GM19324 (cell line): Measurements from ENCODE around the gene SLC17A9.

Source experiments
- ATAC-seq: cut with Tn5 transposase; IDR thresholded peaks from one replicate; pipeline ENCODE4 v1.9.1; 2021; ENCODE audit warnings: mild to moderate bottlenecking, moderate library complexity; ENCODE audit not compliant: unreplicated experiment, low FRiP score

The SLC17A9 gene

DNA sequence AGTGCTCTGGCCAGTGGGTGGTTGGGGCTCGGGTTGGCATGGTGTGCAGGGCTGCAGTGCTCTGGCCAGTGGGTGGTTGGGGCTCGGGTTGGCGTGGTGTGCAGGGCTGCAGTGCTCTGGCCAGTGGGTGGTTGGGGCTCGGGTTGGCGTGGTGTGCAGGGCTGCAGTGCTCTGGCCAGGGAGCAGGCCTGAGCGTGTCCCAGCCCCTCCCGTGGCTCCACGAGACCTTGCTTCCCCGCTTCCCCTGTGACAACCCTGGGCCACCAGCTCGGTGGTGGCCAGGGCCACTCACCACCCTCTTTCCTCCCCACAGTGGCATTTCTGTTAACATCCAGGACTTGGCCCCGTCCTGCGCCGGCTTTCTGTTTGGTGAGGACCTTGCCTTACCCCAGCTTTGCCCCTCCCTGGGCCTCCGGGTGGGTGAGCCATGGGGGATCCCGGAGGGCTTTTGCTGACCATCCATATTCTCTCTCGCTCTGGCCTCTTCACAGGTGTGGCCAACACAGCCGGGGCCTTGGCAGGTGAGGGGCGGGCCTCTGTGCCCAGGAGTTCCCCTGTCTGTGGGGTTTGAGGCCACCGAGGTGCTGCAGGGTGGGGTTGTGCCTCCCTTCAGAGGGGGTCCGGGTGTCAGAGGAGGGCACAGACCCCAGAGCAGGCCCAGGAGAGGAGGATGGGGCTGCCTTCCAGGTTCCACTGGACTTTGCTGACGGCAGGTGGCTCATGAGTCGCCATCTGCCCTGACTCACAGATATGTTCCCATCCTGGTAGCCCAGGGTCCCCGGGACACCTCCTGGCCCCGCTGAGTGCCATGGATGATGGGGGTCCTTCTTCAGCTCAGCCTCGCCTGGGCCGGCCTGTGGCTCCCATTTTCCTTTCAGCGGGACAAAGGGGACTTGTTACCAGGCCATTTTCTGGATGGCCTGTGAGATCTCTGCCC is 14.0 kb downstream of the SLC17A9 start:
- ATAC-seq, result no peak

DNA sequence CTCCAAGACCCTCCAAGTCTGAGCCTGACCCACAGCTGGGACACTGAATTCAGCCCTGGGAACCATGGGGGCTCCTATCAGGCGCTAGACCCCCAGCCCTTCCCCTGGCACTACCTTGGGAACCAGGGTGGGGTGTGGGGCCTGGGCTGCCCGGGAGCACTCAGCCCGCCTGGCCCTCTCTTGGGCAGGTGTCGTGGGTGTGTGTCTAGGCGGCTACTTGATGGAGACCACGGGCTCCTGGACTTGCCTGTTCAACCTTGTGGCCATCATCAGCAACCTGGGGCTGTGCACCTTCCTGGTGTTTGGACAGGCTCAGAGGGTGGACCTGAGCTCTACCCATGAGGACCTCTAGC is 14.6 kb downstream of the SLC17A9 start:
- no peak for ATAC-seq

DNA sequence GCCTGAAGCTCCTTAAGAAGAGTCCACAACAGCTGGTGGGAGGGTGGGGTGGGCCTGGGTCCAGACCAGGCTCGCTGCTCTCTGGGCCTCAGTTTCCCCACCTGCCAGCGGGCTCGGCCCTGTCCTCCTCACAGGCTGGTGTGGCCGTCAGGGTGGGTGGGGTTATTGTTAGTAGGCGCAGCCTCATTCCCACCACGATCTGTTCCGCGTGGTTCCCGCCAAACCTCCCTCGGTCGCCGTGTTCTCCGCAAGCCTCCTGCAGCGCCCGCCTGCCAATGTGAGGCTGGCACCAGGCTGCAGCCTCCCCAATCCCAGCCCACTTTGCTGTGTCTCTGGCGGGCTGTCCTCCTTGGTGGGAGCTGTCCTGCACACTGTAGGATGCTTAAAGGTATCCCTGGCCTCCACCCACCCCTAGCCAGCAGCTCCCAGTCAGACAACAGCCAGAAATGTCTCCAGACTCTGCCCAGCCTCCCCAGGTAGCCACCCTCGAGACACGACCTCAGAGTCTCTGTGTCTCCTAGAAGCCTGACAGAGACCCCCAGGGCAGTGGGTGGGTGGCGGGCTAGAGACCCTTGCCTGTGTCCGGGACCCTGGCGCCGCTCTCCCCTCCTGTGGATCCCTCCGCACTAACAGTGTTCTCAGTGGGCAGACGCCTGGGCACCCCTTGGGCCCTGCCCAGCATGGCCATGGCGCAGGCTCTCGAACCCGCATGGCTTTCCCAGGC is 15.3 kb downstream of the SLC17A9 start:
- no peak for ATAC-seq

DNA sequence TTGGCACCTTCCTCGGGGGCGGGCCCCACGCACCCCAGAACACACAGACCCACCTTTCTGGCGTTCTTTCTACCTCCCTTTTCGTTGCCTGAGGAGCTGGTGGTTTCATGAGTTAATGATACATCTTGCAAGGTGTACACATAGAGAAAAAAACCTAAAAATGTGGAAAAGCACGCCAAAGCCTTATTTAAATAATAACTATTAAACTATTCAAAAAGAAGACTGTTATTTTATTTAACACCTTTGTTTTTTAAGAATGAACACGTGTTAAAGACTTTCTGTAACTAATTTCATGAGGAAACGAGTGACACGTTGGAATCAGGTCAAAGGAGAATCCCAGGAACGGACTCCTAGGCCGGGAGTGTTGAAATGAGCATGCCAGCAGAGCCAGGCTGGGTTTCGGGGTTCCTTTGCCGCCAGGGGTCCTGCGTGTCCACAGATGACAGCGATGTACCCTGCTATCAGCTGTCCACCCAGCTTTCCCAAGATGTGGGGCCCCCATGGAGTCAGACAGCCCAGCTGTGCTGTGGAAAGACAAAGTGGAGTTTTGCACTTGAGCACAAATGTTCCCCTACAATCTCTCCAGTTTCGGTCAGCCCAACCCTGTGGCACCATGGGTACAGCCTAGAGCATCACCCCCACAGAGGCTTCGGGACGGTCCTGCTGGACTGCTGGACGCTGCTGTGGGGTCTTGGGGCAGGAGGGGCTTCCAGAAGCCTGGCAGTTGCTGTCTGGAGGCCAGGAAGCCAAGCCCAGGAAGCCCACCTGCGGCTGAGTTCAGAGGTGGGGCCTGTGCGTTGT is 16.1 kb downstream of the SLC17A9 start:
- no peak for ATAC-seq

DNA sequence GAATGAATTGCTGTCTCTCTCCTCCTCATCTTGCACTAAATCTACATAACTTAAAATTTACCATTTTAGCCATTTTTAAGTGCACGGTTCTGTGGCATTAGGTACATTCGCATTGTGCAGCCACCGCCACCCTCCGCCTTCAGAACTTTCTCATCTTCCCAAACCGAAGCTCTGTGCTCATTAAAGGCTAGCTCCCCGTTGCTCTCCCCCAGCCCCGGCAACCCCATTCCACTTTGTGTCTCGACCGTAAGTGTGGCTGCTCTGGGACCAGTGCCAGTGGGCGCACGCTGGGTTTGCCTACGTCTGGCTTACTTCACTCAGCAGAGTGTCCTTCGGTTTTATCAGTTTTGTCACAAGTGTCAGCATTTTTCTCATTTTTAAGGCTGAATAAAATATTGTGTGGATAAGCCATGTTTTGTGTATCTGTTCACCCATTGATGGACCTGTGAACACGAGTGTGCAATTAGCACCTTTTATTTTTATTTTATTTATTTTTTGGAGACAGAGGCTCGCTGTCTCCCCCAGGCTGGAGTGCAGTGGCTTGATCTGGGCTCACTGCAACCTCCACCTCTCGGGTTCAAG is 16.8 kb downstream of the SLC17A9 start:
- no peak for ATAC-seq

DNA sequence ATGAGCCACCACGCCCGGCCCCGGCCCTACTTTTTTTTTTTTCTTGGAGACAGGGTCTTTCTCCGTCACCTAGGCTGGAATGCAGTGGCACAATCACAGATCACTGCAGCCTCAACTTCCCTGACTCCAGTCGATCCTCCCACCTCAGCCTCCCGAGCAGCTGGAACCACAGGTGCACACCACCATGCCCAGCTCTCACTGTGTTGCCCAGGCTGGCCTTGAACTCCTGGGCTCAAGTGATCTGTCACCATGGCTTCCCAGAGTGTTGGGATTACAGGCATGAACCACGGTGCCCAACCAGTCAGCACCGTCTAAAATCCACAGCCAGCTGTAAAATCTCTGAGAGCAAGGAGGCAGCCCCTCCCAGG is 17.4 kb downstream of the SLC17A9 start:
- ATAC-seq, result no peak

DNA sequence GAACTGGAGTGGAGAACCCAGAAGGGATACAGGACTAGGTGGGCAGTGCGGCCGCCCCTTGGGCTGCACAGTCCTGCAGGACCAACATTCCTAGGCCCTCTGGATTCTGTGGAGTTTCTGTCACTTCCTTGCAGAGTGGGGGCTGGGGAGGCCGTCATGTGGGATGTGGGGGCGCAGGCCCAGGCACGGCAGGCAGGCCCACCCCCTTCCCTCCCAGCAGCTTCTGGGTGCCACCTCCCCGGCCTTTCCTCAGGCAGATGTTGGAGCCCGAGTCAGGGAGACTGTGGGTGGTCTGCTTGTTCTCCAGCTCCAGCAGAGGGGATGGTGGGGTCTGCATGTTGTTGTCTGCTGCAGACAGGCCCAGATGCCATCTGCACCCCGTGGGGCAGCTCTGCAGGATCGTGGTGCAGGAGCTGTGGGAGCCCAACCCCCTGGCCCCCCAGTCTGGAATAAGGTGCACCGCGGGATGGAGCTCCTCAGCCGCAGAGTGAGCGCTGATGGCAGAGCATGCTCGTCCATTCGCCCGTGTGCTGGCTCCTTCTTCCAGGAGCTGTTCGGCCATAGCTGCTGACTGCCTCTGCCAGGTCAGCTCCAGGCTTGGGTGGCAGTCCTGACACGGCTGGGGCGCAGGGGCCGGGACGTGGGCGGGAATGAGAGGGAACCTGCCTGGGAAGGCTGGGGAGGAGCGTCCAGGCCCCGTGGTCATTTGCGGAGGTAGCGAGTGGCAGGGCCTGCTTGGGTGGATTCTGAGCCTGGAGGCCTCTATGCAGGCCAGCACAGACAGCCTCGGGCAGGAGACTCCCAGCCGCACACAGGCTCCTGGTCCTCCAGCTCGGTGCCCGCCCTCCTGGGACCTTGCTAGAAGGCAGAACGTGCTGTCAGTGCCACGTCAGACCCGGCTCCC is 18.1 kb downstream of the SLC17A9 start:
- no peak for ATAC-seq

DNA sequence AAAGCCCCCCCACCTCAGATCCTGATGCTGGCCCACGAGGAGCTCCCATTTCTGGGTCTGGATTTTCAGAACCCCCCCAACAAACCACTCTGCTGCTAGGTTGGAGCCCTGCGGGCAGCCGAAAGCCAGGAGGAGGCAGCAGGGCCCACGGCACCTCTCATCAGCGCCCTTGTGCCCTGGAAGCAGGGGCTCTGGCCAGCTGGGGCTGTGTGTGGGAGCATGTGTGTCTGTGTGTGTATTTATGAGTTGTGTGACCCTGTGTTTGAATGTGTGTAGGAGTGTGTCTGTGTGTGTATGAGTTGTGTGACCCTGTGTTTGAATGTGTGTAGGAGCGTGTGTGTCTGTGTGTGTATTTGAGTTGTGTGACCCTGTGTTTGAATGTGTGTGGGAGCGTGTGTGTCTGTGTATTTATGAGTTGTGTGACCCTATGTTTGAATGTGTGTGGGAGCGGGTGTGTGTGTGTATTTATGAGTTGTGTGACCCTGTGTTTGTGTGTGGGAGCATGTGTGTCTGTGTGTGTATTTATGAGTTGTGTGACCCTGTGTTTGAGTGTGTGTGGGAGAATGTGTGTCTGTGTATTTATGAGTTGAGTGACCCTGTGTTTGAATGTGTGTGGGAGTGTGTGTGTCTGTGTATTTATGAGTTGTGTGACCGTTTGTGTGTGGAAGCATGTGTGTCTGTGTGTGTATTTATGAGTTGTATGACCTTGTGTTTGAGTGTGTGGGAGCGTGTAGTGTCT is 18.9 kb downstream of the SLC17A9 start:
- ATAC-seq, result no peak

DNA sequence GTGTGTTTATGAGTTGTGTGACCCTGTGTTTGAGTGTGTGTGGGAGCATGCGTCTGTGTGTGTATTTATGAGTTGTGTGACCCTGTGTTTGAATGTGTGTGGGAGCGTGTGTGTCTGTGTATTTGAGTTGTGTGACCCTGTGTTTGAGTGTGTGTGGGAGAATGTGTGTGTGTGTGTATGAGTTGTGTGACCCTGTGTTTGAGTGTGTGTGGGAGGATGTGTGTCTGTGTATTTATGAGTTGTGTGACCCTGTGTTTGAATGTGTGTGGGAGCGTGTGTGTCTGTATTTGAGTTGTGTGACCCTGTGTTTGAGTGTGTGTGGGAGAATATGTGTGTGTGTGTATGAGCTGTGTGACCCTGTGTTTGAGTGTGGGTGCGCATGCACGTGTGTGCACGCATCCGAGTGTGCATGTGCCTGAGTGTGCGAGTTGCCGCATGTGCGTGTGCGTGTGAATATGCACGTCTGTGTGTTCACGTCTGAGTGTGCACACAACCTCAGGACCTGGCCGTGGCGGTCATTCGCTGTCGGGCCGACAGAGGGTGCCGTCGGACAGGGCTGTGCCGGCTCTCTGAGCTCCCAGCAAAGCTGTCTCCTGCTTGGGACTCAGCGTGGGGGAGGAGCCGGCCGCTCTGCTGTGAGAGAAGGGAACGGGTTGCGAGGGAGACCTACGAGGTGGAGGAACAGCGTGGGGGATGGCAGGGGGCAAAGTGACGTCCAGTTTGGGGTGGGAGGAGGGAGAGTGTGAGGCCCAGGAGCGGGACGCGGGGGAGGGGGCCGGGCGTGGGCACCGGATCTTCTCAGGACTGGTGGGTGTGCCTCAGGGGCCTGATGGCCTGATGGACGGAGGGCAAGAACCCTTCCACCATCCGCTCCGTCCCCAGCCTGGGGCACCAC is 19.7 kb downstream of the SLC17A9 start:
- ATAC-seq, result peak; percentile 53

DNA sequence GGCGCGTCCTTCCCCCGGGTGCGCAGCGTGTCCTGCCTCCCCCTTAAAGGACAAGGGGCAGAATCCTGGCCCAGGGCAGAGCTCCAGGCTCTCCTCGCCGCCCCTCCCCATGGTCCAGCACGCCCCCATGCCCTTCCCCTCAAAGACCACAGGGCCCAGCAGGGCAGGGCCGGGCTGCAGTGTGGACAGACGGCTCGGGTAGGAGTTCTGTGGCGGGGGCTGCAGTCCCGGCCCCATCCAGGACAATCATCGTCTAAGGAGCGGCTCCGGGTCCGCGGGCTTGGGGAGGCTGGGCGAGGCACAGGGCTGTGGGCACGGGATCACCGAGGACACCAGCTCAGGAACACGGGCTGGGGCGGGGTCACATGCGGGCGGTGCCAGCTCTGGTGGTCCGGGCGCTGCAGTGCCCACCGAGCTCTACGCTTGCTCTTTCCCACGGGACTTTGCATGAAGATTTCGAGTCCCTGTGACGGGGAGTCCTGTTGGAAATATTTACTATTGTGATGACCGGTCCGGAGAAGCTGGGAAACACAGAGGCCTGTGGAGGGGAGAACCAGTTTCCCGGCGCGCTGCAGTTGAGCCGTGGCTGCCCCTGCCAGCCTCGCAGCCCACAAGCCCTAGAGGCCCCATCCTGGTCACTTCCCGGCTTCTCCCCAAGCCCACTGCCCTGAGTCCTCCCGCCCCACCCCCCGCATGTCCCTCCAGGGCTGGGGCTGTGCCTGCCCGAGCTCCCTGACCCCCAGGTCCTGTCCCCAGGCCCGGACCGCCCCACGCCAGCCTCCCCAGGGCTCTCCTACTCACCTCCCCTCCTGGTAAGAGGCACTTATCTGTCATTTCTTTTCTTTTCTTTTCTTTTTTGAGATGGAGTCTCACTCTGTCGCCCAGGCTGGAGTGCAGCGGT is 20.6 kb downstream of the SLC17A9 start:
- ATAC-seq, result no peak

DNA sequence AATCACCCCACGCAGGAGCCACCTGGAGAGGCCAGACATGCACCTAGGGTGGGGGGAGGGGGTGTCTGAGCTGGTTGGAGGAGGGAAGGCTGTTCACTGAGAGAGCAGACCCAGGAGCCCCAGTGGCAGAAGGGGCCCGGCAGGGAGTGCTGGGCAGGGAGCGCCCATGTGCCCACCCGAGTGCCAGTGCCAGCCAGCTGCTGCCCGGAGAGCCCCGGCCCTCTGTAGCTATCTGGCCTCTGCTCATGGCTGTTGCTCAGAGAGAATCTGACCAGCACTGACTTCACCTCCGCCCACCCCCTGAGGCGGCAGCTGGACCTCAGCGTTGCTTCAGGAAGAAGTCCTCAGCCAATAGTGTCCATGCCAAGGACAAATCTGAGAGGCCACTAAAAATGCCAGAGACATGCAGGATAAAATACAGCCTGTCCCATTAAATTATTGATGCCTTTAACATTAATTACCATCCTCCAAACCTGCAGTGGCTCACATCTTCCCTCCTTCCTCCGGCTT is 22.8 kb downstream of the SLC17A9 start:
- no peak for ATAC-seq

DNA sequence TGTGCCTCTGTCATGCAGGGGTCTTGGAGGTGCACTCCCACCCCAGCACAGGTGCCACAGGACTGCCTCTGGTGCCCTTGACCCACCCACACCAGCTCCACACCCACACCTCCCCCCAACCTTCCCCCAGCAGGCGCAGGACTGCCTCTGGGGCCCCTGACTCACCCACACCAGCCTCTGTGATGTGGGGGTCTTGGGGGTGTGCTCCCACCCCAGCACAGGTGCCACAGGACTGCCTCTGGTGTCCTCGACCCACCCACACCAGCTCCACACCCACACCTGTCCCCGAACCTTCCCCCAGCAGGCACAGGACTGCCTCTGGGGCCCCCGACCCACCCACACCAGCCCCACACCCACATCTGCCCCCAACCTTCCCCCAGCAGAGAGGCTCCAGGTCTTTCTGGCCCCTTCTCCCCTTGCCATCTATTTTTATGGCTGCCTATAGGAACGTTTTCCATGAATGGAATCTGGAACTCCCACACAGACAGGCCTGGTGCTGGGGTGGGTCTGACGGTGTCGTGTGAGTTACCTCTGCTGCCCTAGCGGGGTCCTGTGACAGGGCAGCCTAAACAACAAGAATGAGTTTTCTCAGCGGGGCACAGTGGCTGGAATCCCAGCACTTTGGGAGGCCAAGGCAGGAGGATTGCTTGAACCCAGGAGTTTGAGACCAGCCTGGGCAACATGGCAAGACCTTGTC is 23.5 kb downstream of the SLC17A9 start:
- ATAC-seq, result no peak

DNA sequence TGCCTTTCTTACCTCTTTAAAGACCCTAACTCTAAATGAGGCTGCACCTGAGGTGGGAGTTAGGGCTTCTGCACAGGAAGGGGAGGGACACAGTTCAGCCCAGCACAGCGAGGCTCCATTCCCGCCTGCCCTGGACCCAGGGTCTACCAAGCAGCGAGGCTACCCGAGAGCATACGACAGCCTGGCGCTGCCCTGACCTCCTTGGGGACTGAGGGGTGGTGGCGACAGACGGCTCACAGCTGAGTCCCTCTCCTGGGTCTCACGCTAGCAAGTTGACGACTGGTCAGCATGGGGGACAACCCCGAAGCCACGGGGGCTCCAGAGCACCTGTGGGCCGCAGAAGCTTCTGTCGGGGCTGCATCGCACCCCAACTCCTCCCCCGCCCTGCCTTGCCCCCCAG is 24.4 kb downstream of the SLC17A9 start:
- ATAC-seq, result no peak

DNA sequence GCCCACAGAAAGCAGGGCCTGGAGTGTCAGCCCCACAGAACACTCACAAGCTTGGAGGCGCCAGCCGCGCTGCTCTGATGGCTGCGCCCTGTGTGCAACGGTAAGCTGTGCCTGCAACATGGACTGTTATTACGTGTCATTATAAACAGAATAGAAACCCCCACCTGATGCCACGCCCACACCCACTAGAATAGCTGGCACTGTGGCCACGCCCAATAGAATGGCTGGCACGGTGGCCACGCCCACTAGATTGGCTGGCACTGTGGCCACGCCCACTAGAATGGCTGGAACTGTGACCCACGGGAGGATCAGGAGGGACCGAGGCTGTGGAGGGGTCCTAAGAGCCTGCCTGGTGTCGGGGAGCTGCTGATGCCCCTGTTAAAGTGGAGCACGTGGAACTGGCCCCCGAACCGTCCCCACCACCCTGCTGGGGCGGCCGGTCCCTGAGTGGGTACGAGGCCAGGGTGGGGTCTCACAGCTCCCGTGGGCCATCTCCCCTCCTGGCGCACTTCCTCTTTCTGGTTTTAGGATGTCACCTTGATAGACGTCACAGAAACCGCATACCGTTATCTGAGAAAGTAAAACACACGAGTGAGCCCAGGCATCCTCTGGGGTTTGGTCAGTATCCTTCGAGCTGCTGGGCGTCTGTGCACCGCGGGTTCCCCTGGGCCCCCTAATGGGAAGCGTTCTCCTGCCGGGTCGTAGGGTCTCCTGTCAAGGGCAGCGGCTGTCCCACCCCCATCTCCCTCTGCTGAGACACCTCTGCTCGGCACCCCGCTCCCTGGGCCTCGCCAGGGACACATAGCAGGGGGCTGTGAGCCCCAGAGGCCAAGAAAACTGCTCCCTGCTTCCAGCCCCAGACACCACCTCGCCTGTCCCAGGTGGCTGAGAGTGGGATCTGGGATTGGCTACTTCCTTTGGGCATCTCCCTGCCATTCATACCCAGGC is 25.4 kb downstream of the SLC17A9 start:
- ATAC-seq, result no peak

DNA sequence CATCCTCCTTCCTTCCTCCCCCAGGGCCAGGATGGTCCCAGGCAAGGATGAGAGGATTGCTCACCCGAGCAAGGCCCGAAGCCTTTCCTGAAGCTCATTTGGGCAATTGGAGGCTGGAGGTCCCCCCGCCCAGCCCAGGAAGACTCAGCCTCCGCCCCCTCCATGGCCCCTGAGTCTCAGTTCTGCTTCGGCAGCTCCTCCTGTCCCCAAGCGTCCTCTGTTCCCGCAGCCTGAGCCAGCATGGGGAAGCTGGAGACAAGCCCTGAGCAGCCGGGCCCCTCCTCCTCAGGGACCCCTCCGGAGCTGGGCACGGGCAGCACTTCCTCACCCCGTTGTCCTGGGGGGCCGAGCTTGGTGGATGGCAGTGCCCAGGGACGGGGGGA is 26.0 kb downstream of the SLC17A9 start:
- ATAC-seq, result no peak
